ENCODE data around the gene CLHC1. TPM values are rescaled to one million over a fixed set of nuclear protein-coding genes. Genes with fewer than 3 reads are reported as not detected.

Gene CLHC1
- total and polyA plus RNA-seq, 2 experiments from 2014 or later, result 10.6 to 21.1 TPM

GRCh38 chr2:55160422-55160821 lies 71.7 kb downstream of the CLHC1 start:
- no peaks in the 10 kb centered on the region for H3K9me3 ChIP-seq (ENCODE audit: low read depth)
- no peak overlapping the region for H2AFZ ChIP-seq
- H3K36me3 ChIP-seq (replicated peaks; ENCODE audit: insufficient read depth, low read depth), result no peaks in the 10 kb centered on the region
- peaks cover 50% of the 10 kb centered on the region for H3K4me1 ChIP-seq (ENCODE audit: insufficient read depth)
- H3K27ac ChIP-seq, result no peak overlapping the region
- WGBS (ENCODE audit: low lambda C conversion rate, missing lambda C conversion rate), result 87% methylated on average over 2 of the region's 2 CpGs
- H3K4me3 ChIP-seq, result no peak overlapping the region
- H3K27me3 ChIP-seq, result no peaks in the 10 kb centered on the region
- H4K20me1 ChIP-seq (ENCODE audit: insufficient read depth, poor library complexity, severe bottlenecking), result no peaks in the 10 kb centered on the region
- no peak for DNase-seq (ENCODE audit: low spot score)
- H3K4me2 ChIP-seq, result no peak overlapping the region
- H3K79me2 ChIP-seq, result no peaks in the 10 kb centered on the region
- TF ChIP-seq EZH2 (IDR thresholded peaks at IDR 0.05; ENCODE audit: borderline replicate concordance) (no peak), EZH2phosphoT487 (IDR thresholded peaks at IDR 0.05; ENCODE audit: low read depth, severe bottlenecking, unreplicated experiment) (no peak), CTCF (IDR thresholded peaks at IDR 0.05; ENCODE audit: poor library complexity) (no peak)
- no peaks in the 10 kb centered on the region for H3K9me2 ChIP-seq (replicated peaks; ENCODE audit: insufficient read depth)

- 100% methylated on average over 2 of the region's 2 CpGs for WGBS (ENCODE audit: low lambda C conversion rate, missing lambda C conversion rate)
- Histone ChIP-seq H3K9me2 (replicated peaks; ENCODE audit: insufficient read depth) (no peaks in the 10 kb centered on the region), H3K4me2 (no peak overlapping the region), H3K4me3 (no peak overlapping the region), H2AFZ (no peak overlapping the region), H3K27me3 (no peaks in the 10 kb centered on the region), H3K9me3 (ENCODE audit: low read depth) (no peaks in the 10 kb centered on the region), H3K79me2 (no peaks in the 10 kb centered on the region), H3K4me1 (ENCODE audit: insufficient read depth) (peaks cover 56% of the 10 kb centered on the region), H3K36me3 (replicated peaks; ENCODE audit: insufficient read depth, low read depth) (no peaks in the 10 kb centered on the region), H3K27ac (no peak overlapping the region), H4K20me1 (ENCODE audit: insufficient read depth, poor library complexity, severe bottlenecking) (no peaks in the 10 kb centered on the region)
- TF ChIP-seq EZH2 (IDR thresholded peaks at IDR 0.05; ENCODE audit: borderline replicate concordance), result no peak
- no peak for TF ChIP-seq CTCF (IDR thresholded peaks at IDR 0.05; ENCODE audit: poor library complexity)
- no peak for TF ChIP-seq EZH2phosphoT487 (IDR thresholded peaks at IDR 0.05; ENCODE audit: low read depth, severe bottlenecking, unreplicated experiment)
- no peak for DNase-seq (ENCODE audit: low spot score)
Observed at GRCh38 chr2:55159752-55160151, 72.3 kb downstream of the CLHC1 start.

- H3K4me1 ChIP-seq (ENCODE audit: insufficient read depth), result peaks cover 57% of the 10 kb centered on the region
- H3K27ac ChIP-seq, result no peak overlapping the region
- no peaks in the 10 kb centered on the region for H4K20me1 ChIP-seq (ENCODE audit: insufficient read depth, poor library complexity, severe bottlenecking)
- H3K79me2 ChIP-seq, result no peaks in the 10 kb centered on the region
- H2AFZ ChIP-seq, result no peak overlapping the region
- H3K36me3 ChIP-seq (replicated peaks; ENCODE audit: insufficient read depth, low read depth), result no peaks in the 10 kb centered on the region
- DNase-seq (ENCODE audit: low spot score), result no peak
- no peak overlapping the region for H3K4me2 ChIP-seq
- TF ChIP-seq EZH2phosphoT487 (IDR thresholded peaks at IDR 0.05; ENCODE audit: low read depth, severe bottlenecking, unreplicated experiment) (no peak), EZH2 (IDR thresholded peaks at IDR 0.05; ENCODE audit: borderline replicate concordance) (no peak), CTCF (IDR thresholded peaks at IDR 0.05; ENCODE audit: poor library complexity) (no peak)
- no peak overlapping the region for H3K4me3 ChIP-seq
- WGBS (ENCODE audit: low lambda C conversion rate, missing lambda C conversion rate), result 73% methylated on average over 4 of the region's 4 CpGs
- no peaks in the 10 kb centered on the region for H3K9me2 ChIP-seq (replicated peaks; ENCODE audit: insufficient read depth)
- no peaks in the 10 kb centered on the region for H3K9me3 ChIP-seq (ENCODE audit: low read depth)
- no peaks in the 10 kb centered on the region for H3K27me3 ChIP-seq
Observed at GRCh38 chr2:55159037-55159651, 72.9 kb downstream of the CLHC1 start.
